ENCODE measurements around the gene NXN.
"Not testable (repeated sequence)": the region's sequence is repeated elsewhere in the genome, so short reads cannot be mapped to it uniquely, and the experiment has no call there.

Gene NXN

GRCh38 chr17:829614-830013, 150.0 kb downstream of the NXN start:
- not testable (repeated sequence) for DNase-seq (ENCODE audit: low read depth)

DNA sequence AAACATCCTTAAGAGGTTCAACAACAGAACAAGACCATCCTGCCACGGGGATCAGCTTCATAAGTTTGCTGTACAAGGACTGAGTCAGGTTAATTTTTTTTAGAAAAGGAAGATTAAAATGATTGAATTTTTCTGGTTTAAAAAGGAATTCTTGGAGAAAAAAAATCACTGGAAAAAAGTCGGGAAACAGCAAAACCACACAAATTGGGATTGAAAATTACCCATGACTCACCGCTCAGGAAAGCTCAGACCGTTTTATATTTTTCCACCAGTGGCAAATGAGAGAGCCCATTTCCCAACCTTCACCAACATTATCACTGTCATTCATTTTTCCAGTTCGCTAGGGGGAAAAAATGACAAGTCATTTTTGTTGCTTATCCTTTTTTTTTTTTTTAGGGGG, 150.8 kb downstream of the NXN start:
- peak; percentile 29 for DNase-seq (ENCODE audit: low read depth)

- DNase-seq (ENCODE audit: low read depth): no peak
Observed at GRCh38 chr17:826778-827177, 152.8 kb downstream of the NXN start.

DNA sequence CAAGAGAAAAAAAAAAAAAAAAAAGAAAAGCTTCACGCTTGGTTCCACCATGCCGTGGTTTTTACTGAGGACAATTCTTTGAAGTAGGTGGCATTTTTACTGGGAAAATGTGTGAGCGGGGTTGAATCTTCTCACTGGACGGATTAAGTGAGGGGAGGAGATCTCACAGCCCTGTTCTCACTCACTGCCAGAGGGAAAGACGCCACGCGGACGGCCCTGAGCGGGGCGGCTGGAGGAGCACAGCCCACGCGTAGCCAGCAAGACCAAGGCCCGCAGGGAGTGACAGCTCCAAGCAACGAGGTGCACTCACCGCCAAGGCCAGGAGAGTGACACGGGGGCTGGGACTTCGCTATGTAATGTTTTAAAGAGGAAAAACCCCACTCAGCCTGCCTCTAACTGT, 154.4 kb downstream of the NXN start:
- no peak for DNase-seq (ENCODE audit: low read depth)

- no peak for DNase-seq (ENCODE audit: low read depth)
Observed at GRCh38 chr17:824378-824777, 155.2 kb downstream of the NXN start.

GRCh38 chr17:823501-823902, 156.1 kb downstream of the NXN start:
- DNase-seq (ENCODE audit: low read depth): no peak

DNA sequence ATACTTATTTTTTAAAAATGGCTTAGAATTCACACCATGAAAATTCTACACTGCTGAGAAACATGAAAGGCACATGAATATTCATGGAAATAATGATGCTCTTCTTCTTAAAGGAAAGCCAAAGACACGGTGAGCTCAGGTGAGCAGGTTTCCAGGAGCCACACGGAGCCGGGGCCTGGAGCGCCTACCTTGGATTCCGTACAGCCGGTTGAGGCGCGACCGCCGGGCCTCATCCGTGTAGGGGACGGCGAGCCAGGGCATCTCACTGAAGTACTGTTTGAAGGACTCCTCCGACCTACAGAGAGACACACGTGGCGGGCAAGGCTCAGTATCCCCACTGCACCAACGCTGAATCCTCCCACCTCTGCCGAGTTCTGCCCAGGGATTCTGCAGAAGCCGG, 160.3 kb downstream of the NXN start:
- DNase-seq (ENCODE audit: low read depth): no peak

GRCh38 chr17:814371-814770, 165.2 kb downstream of the NXN start:
- no peak for DNase-seq (ENCODE audit: low read depth)

- no peak for DNase-seq (ENCODE audit: low read depth)
Observed at GRCh38 chr17:812638-813204, 166.9 kb downstream of the NXN start.

- no peak for DNase-seq (ENCODE audit: low read depth)
Observed at GRCh38 chr17:811051-811784, 168.4 kb downstream of the NXN start.

- no peak for DNase-seq (ENCODE audit: low read depth)
Observed at GRCh38 chr17:807523-808294, 171.9 kb downstream of the NXN start.

DNA sequence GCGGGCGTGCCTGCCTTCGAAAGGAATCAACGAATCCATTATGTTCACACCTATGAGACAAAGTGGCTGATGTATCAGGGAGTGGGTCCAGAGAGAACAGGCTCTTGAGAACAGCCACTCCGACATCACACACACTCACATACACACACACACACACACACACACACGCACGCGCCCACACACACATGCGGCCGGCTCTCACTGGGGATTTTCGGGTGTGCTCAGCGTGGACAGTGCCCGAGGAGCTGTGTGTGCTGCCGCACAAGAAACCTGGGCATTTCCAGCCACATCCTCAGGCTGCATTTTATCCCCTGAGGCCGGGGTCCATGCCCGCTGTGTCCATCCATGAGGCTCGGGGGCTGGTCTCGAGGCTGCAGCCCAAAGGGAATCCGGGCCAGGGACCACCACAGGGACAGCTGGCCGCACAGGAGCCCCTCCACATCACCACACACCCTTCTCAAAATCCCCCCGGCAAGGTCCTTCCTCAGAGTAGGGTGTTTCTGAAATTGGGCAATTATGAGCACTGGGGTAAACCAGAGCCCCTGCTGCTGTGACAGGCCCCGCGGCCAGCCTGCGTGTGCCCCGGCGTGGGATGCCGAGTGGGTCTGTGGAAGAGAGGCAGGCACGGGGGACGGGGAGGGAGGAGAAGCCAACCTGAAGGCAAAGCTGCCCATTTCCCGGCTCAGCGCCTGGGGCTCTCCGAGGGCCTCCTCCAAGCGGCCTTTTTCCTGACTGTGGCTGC, 172.6 kb downstream of the NXN start:
- DNase-seq (ENCODE audit: low read depth): no peak

GRCh38 chr17:806346-806745, 173.2 kb downstream of the NXN start:
- no peak for DNase-seq (ENCODE audit: low read depth)

DNA sequence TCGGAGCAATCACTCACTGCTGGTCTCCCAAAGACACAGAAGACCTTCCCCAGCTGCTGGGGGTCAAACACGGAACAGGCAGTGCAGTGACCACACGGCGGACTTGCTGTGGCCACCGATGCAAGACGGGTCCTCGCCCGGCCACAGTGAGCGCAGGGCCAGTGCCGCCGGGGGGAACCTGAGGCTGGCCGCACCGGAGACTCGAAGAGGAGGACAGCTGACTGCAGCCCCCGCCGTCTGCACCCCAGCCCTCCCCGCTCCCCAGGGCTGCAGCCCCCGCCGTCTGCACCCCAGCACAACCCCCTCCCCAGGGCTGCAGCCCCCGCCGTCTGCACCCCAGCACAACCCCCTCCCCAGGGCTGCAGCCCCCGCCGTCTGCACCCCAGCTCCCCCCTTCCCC, 173.7 kb downstream of the NXN start:
- DNase-seq (ENCODE audit: low read depth): not testable (repeated sequence)

GRCh38 chr17:804541-805435, 174.8 kb downstream of the NXN start:
- DNase-seq (ENCODE audit: low read depth): no peak

DNA sequence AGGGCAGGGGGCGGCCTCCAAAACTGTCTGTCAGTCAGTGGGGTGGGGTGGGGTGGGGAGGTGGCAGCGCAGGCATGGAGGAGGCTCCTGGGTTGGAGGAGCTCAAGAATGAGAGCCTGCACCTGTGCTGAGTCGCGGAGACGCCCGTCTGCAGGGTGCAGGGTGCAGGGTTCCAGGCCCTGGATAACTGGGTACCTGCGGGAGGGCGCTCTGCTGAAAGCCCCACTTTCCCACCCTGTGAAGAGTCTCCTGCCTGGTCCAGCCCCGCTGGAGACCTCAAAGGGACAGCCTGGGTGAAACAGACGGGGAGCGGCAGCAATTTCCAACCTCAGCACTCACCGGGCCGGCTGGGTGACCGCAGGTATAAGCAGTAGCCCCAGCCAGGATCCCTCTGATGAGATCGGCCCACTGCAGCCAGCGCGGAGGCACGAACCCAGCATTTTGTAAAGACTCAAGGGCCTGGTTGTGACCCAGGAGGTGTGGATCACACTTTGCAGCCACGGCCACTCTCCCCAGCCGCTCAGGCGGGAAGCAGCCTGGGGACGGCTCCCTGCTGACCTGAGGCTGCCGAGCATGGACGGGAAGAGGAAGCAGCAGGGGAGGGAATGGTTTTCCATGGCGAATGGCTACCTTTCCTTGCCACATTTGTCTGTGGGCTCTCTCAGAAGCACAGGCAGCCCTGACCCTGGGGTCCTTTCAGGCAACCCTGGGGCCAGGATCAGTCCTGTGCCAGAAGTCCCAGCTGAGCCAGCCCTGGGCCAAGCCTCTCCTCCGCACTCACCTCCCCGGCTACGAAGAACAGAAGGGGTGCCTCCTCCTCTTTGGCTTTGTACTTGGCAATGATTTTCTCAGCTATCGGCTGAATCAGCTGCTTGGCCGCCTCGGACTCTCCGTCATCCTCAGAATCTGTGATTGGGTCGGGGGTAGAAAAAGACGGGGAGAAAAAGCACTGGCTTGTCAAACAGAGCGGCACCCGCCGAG, 176.4 kb downstream of the NXN start:
- DNase-seq (ENCODE audit: low read depth): no peak

GRCh38 chr17:802481-802880, 177.1 kb downstream of the NXN start:
- no peak for DNase-seq (ENCODE audit: low read depth)

DNA sequence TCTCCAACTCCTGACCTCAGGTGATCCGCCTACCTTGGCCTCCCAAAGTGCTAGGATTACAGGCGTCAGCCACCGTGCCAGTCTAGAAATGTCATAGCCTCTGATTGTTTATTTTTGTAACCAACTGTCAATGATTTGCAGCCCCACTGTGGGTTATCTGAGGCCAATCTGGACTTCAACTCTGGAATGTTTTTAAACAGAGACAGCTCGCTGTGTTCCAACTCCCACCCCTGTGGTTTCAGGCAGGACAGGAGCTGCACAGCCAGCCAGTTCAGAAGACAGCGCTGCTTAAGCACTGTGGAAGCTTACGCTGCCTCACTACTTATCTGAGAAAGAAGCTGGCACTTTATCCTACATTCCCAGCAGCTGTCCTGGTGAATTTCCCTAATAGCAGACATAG, 177.9 kb downstream of the NXN start:
- DNase-seq (ENCODE audit: low read depth): no peak

GRCh38 chr17:800446-801242, 178.9 kb downstream of the NXN start:
- DNase-seq (ENCODE audit: low read depth): no peak

Data from ELR (cell line).